Measurements from ENCODE around the gene ETV3L. TPM values are rescaled to one million over a fixed set of nuclear protein-coding genes. Genes with fewer than 3 reads are reported as not detected.

Gene ETV3L
- total RNA-seq, 1 donor: not detected

GRCh38 chr1:157107702-157108101 lies 8.1 kb upstream of the ETV3L start:
- DNase-seq (ENCODE audit: insufficient read length, low spot score, missing footprints): no peak
- no peak overlapping the region for H3K4me3 ChIP-seq (ENCODE audit: insufficient read depth, low read length)
- H3K4me2 ChIP-seq (ENCODE audit: insufficient read depth, low read length): no peak overlapping the region
- H3K27ac ChIP-seq (ENCODE audit: low read depth, low read length): no peak overlapping the region
- H3K36me3 ChIP-seq (ENCODE audit: insufficient read depth, low read length): no peaks in the 10 kb centered on the region
- peaks cover 16% of the 10 kb centered on the region for H3K27me3 ChIP-seq (ENCODE audit: insufficient read depth, low read length)
- no peaks in the 10 kb centered on the region for H3K9me3 ChIP-seq (ENCODE audit: low read depth, low read length)
- TF ChIP-seq, protein P1, sequence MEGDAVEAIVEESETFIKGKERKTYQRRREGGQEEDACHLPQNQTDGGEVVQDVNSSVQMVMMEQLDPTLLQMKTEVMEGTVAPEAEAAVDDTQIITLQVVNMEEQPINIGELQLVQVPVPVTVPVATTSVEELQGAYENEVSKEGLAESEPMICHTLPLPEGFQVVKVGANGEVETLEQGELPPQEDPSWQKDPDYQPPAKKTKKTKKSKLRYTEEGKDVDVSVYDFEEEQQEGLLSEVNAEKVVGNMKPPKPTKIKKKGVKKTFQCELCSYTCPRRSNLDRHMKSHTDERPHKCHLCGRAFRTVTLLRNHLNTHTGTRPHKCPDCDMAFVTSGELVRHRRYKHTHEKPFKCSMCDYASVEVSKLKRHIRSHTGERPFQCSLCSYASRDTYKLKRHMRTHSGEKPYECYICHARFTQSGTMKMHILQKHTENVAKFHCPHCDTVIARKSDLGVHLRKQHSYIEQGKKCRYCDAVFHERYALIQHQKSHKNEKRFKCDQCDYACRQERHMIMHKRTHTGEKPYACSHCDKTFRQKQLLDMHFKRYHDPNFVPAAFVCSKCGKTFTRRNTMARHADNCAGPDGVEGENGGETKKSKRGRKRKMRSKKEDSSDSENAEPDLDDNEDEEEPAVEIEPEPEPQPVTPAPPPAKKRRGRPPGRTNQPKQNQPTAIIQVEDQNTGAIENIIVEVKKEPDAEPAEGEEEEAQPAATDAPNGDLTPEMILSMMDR (IDR thresholded peaks at IDR 0.05; ENCODE audit: extremely low read depth, low read depth, low read length): no peak
- H3K4me1 ChIP-seq (ENCODE audit: insufficient read depth, low read length): peaks cover 20% of the 10 kb centered on the region
- H2AFZ ChIP-seq (ENCODE audit: low read length): peak overlapping the region; percentile 57
- no peaks in the 10 kb centered on the region for H4K20me1 ChIP-seq (ENCODE audit: insufficient read depth, low read length)
- no peaks in the 10 kb centered on the region for H3K79me2 ChIP-seq (ENCODE audit: insufficient read depth, low read length)

GRCh38 chr1:157106813-157107189 lies 7.2 kb upstream of the ETV3L start:
- TF ChIP-seq, protein P1 (IDR thresholded peaks at IDR 0.05; ENCODE audit: extremely low read depth, low read depth, low read length): no peak
- Histone ChIP-seq H3K27me3 (ENCODE audit: insufficient read depth, low read length) (peaks cover 8% of the 10 kb centered on the region), H3K27ac (ENCODE audit: low read depth, low read length) (peak overlapping the region; percentile 78), H3K4me3 (ENCODE audit: insufficient read depth, low read length) (no peak overlapping the region), H2AFZ (ENCODE audit: low read length) (peak overlapping the region; percentile 95), H3K79me2 (ENCODE audit: insufficient read depth, low read length) (no peaks in the 10 kb centered on the region), H3K9me3 (ENCODE audit: low read depth, low read length) (no peaks in the 10 kb centered on the region), H4K20me1 (ENCODE audit: insufficient read depth, low read length) (no peaks in the 10 kb centered on the region), H3K4me2 (ENCODE audit: insufficient read depth, low read length) (no peak overlapping the region), H3K36me3 (ENCODE audit: insufficient read depth, low read length) (no peaks in the 10 kb centered on the region), H3K4me1 (ENCODE audit: insufficient read depth, low read length) (peaks cover 20% of the 10 kb centered on the region)
- no peak for DNase-seq (ENCODE audit: insufficient read length, low spot score, missing footprints)

DNA sequence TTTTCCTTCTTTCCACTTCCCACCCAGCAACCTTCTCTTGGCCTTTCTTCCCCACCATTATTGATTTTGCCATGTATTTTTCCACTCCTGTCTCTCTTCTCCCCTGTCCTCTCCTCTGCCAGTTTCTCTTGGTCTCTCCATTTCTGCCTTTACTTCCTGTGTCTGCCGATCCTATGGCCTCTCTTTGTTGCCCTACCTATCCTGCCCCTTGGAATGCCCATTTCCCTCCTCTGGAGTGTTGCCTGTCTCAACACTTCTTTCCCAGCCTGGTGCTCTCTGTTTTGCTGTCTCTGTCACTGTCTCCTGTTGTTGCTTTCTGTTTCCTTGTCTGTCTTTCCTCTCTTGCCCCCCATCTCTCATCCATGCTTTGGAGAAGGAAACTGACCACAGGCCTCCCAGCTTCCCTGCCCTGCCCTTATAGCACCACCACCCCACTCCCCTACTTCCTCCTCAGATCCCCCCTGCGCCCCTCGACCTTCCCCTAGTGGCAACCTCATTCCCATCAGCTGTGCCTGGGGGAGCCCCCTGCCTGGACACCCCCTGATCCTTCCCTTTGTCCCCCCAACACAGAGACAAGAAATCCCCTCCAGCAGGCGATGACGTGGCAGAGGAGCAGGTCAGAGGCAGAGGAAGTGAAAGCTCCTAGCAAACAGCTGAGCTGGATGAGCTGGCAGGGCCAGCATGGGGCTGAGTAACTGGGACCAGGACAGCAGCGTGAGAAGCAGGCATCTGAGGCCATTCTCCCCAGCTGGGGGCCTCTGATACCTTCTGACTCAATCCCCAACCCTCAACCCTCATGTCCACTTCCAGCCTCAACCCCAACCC lies 6.6 kb upstream of the ETV3L start:
- TF ChIP-seq, protein P1 (IDR thresholded peaks at IDR 0.05; ENCODE audit: extremely low read depth, low read depth, low read length): no peak
- Histone ChIP-seq H3K79me2 (ENCODE audit: insufficient read depth, low read length) (no peaks in the 10 kb centered on the region), H3K4me3 (ENCODE audit: insufficient read depth, low read length) (peak overlapping the region; percentile 10), H4K20me1 (ENCODE audit: insufficient read depth, low read length) (no peaks in the 10 kb centered on the region), H3K27me3 (ENCODE audit: insufficient read depth, low read length) (peaks cover 3% of the 10 kb centered on the region), H2AFZ (ENCODE audit: low read length) (peak overlapping the region; percentile 95), H3K4me1 (ENCODE audit: insufficient read depth, low read length) (peaks cover 20% of the 10 kb centered on the region), H3K4me2 (ENCODE audit: insufficient read depth, low read length) (peak overlapping the region; percentile 43), H3K27ac (ENCODE audit: low read depth, low read length) (peak overlapping the region; percentile 78), H3K9me3 (ENCODE audit: low read depth, low read length) (no peaks in the 10 kb centered on the region), H3K36me3 (ENCODE audit: insufficient read depth, low read length) (no peaks in the 10 kb centered on the region)
- DNase-seq (ENCODE audit: insufficient read length, low spot score, missing footprints): peak; percentile 99

GRCh38 chr1:157105298-157105987 lies 5.8 kb upstream of the ETV3L start:
- TF ChIP-seq, protein P1 (IDR thresholded peaks at IDR 0.05; ENCODE audit: extremely low read depth, low read depth, low read length): no peak
- H3K27ac ChIP-seq (ENCODE audit: low read depth, low read length): peak overlapping the region; percentile 78
- H3K36me3 ChIP-seq (ENCODE audit: insufficient read depth, low read length): no peaks in the 10 kb centered on the region
- DNase-seq (ENCODE audit: insufficient read length, low spot score, missing footprints): no peak
- no peaks in the 10 kb centered on the region for H3K79me2 ChIP-seq (ENCODE audit: insufficient read depth, low read length)
- H2AFZ ChIP-seq (ENCODE audit: low read length): peak overlapping the region; percentile 95
- no peak overlapping the region for H3K4me3 ChIP-seq (ENCODE audit: insufficient read depth, low read length)
- no peak overlapping the region for H3K4me2 ChIP-seq (ENCODE audit: insufficient read depth, low read length)
- H3K4me1 ChIP-seq (ENCODE audit: insufficient read depth, low read length): peaks cover 20% of the 10 kb centered on the region
- H3K27me3 ChIP-seq (ENCODE audit: insufficient read depth, low read length): peaks cover 3% of the 10 kb centered on the region
- no peaks in the 10 kb centered on the region for H3K9me3 ChIP-seq (ENCODE audit: low read depth, low read length)
- H4K20me1 ChIP-seq (ENCODE audit: insufficient read depth, low read length): no peaks in the 10 kb centered on the region

All from osteoblast (primary cell).